ENCODE results near the gene BRI3BP.

Gene BRI3BP

GRCh38 chr12:124967016-124967739, 26.3 kb upstream of the BRI3BP start:
- H3K4me3 ChIP-seq (replicated peaks; ENCODE audit: low read depth, low read length): no peak overlapping the region
- TF ChIP-seq CTCF (IDR thresholded peaks at IDR 0.05; ENCODE audit: insufficient read depth, low read length, poor library complexity, severe bottlenecking): no peak
- DNase-seq (ENCODE audit: extremely low read depth, insufficient read length): no peak
- no peaks in the 10 kb centered on the region for H3K27me3 ChIP-seq (replicated peaks; ENCODE audit: control insufficient read depth, insufficient read depth, low read length)
- H3K36me3 ChIP-seq (ENCODE audit: control insufficient read depth, insufficient read depth, low read length): peaks cover 44% of the 10 kb centered on the region

GRCh38 chr12:124968656-124969055, 24.8 kb upstream of the BRI3BP start:
- TF ChIP-seq CTCF (IDR thresholded peaks at IDR 0.05; ENCODE audit: insufficient read depth, low read length, poor library complexity, severe bottlenecking): no peak
- no peak overlapping the region for H3K4me3 ChIP-seq (replicated peaks; ENCODE audit: low read depth, low read length)
- DNase-seq (ENCODE audit: extremely low read depth, insufficient read length): no peak
- H3K27me3 ChIP-seq (replicated peaks; ENCODE audit: control insufficient read depth, insufficient read depth, low read length): no peaks in the 10 kb centered on the region
- peaks cover 48% of the 10 kb centered on the region for H3K36me3 ChIP-seq (ENCODE audit: control insufficient read depth, insufficient read depth, low read length)

- H3K36me3 ChIP-seq (ENCODE audit: control insufficient read depth, insufficient read depth, low read length): peaks cover 42% of the 10 kb centered on the region
- DNase-seq (ENCODE audit: extremely low read depth, insufficient read length): no peak
- no peak for TF ChIP-seq CTCF (IDR thresholded peaks at IDR 0.05; ENCODE audit: insufficient read depth, low read length, poor library complexity, severe bottlenecking)
These were observed 22.6 kb upstream of the BRI3BP start for GRCh38 chr12:124970647-124971402.

GRCh38 chr12:124971603-124972002, 21.8 kb upstream of the BRI3BP start:
- TF ChIP-seq CTCF (IDR thresholded peaks at IDR 0.05; ENCODE audit: insufficient read depth, low read length, poor library complexity, severe bottlenecking): no peak
- Histone ChIP-seq H3K27me3 (replicated peaks; ENCODE audit: control insufficient read depth, insufficient read depth, low read length) (no peaks in the 10 kb centered on the region), H3K36me3 (ENCODE audit: control insufficient read depth, insufficient read depth, low read length) (peaks cover 42% of the 10 kb centered on the region), H3K4me3 (replicated peaks; ENCODE audit: low read depth, low read length) (no peak overlapping the region)
- no peak for DNase-seq (ENCODE audit: extremely low read depth, insufficient read length)

More at GRCh38 chr12:124970647-124971402, 22.6 kb upstream of the BRI3BP start:
- Histone ChIP-seq H3K27me3 (replicated peaks; ENCODE audit: control insufficient read depth, insufficient read depth, low read length) (no peaks in the 10 kb centered on the region), H3K4me3 (replicated peaks; ENCODE audit: low read depth, low read length) (no peak overlapping the region)

- TF ChIP-seq CTCF (IDR thresholded peaks at IDR 0.05; ENCODE audit: insufficient read depth, low read length, poor library complexity, severe bottlenecking): no peak
- peaks cover 40% of the 10 kb centered on the region for H3K36me3 ChIP-seq (ENCODE audit: control insufficient read depth, insufficient read depth, low read length)
- no peak overlapping the region for H3K4me3 ChIP-seq (replicated peaks; ENCODE audit: low read depth, low read length)
- H3K27me3 ChIP-seq (replicated peaks; ENCODE audit: control insufficient read depth, insufficient read depth, low read length): no peaks in the 10 kb centered on the region
- no peak for DNase-seq (ENCODE audit: extremely low read depth, insufficient read length)
These were observed 21.2 kb upstream of the BRI3BP start for GRCh38 chr12:124972211-124972610.
